NCI-H2107 (cell line): Measurements from ENCODE around the gene OXSM.
A peak's percentile ranks its signal among the peaks of the same experiment; 100 is the strongest.

ENCODE experiments used
- DNase-seq: peaks from one replicate; lab custom pipeline; 2025; lab: John Stamatoyannopoulos, UW

The OXSM gene

GRCh38 chr3:25789596-25790556 is at the start of gene OXSM:
Gene OXSM, plus strand, starts transcription at chr3:25790090. Its CDS starts 931 bp downstream, at chr3:25791021.
- DNase-seq = peak; percentile 17

GRCh38 chr3:25744470-25744869 is 45.4 kb upstream of the OXSM start:
- DNase-seq = no peak

DNA sequence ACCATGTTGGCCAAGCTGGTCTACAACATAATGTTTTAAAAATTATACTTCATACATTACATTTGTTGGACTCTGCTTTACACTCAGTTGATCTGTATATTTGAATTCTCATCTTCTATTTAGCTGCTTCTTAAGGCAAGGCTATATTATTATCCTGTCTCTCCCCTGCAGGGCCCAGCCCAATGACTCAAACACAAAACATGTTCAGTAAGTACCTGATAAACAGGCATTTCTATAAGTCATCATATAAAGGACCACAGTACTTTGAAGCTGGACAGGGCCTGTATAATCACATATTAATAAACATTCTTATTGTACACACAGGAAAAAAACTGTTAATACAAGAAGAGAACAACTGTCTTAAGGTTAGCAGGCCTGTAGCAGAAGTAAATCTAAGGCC is 42.9 kb upstream of the OXSM start:
- no peak for DNase-seq

GRCh38 chr3:25748189-25748588 is 41.7 kb upstream of the OXSM start:
- DNase-seq = no peak

- DNase-seq = no peak
These were observed 40.8 kb upstream of the OXSM start for GRCh38 chr3:25749031-25749581.

DNA sequence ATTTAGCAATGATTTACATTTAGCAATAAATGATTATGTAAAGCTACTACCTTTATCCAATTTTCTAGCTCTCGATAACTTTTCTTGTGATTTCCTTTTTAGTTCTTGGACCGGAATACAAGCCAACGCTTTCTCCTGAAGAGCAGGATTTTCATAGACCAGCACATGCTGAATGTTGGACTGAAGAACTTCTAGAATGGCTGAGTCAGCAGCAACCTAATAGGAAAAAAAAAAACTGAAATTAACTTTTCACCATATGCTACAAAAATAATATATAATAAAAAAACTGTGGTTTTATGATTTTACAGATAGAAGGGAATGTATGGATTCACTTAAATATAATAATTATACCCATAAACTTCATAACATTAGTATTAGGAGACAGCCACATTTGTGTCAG is 38.8 kb upstream of the OXSM start:
- DNase-seq = no peak

- no peak for DNase-seq
These were observed 38.2 kb upstream of the OXSM start for GRCh38 chr3:25751725-25752124.

DNA sequence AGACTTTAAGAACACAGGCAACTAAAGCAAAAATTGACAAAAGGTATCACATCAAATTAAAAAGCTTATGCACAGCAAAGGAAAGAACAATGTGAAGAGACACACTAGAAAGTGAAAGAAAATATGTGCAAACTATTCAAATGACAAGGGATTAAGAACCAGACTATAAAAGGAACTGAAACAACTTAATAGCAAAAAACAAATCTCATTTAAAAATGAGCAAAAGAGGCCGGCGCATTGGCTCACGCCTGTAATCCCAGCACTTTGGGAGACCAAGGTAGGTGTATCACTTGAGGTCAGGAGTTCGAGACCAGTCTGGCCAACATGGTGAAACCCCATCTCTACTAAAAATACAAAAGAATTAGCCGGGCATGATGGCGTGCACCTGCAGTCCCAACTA is 21.0 kb upstream of the OXSM start:
- DNase-seq = no peak

- DNase-seq = no peak
These were observed 14.0 kb upstream of the OXSM start for GRCh38 chr3:25775936-25776335.

DNA sequence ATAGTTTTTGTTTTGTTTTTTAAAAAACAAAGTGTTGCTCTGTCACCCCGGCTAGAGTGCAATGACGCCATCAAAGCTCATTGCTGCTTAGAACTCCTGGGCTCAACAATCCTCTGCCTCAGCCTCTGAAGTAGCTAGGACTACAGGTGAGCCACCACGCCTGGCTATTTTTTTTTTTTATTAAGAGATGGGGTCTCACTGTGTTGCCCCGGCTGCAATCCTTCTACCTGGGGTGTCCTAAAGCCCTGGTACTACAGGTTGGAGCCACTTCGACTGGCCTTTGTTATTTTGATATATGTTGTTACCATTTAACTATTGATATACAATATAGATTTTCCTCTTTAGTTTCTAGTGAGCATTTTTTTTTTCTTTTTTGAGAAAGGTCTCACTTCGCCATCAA is 9.3 kb upstream of the OXSM start:
- no peak for DNase-seq

DNA sequence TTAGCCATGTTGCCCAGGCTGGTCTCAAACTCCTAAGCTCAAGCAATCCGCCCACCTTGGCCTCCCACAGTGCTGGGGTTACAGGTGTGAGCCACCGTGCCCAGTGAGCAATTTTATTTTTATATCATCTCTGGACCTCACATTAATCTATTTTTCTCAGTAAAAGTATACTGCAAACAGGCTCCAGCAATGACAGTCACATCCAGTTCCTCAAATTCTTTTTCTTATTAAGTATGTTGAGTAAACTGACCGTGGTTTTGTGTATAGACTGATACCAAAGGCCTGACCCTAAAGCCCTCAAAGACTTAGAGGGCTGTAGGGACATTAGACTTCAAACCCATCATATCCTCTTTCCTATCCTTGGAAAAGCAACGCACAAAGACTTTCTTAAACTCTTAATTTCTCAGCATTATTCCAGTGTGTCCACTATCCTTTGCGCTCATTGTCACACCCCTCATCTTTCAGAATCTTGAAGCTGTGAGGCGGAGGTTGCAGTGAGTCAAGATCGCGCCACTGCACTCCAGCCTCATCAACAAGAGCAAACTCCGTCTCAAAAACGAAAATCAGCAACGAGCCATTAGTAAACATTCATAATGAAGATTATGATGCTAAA is 8.6 kb upstream of the OXSM start:
- DNase-seq = no peak

DNA sequence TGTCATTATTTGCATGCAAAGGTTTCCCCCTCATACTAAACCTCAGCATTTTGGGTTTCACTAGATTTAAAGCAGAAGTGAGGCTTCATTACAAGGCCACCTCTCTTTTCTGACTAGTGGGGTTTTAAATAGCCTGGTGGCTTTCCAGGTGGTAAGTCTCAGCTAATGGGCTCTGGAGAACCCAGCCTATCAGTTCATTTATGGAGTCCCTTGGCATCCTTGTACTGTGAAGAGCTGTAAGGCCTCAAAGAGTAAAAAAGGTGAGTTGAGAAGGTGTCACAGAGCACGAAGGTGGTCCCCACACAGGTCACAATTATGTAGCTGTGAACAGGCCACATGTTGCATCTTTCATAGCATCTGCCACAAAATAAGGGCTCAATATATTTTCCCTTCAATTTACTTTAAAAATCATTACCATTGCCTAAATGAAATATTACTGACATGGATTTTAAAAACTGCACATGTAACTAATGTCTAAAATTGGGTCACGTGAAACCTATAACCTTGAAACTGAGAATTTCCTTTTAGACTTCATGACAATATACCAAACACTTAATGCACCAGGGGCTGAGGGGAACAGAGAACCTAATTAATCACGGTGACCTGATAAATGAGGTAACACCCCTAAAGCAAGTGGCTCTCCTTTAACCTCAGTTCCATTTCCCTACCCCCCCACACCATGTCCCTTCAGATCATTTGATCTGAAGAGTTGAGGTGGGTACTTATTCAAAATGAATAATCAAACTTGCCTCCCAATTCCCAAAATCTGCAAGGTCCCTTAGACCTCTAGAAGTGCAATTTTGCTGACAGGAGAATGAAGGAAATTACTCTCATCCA is 7.9 kb upstream of the OXSM start:
- DNase-seq = no peak

DNA sequence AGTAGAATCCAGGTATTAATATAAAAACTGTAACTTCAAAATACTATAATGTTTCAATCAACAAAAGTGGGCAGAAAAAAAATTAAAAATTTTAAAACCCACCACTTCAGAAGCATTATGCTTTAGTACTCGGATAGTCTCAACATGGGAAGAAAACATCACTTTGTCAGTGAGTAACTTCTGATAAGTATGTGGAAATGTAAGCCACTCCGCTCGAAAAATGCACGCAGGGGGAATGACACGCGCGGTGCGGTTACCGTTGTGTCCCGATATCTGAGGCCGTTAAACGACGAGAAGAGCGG is 7.3 kb upstream of the OXSM start:
- DNase-seq = no peak

GRCh38 chr3:25782938-25783660 is 6.8 kb upstream of the OXSM start, which contains the start of gene NGLY1:
Gene NGLY1, minus strand, starts transcription at chr3:25783443. Its CDS starts 53 bp downstream, at chr3:25783390.
- DNase-seq = peak; percentile 25

DNA sequence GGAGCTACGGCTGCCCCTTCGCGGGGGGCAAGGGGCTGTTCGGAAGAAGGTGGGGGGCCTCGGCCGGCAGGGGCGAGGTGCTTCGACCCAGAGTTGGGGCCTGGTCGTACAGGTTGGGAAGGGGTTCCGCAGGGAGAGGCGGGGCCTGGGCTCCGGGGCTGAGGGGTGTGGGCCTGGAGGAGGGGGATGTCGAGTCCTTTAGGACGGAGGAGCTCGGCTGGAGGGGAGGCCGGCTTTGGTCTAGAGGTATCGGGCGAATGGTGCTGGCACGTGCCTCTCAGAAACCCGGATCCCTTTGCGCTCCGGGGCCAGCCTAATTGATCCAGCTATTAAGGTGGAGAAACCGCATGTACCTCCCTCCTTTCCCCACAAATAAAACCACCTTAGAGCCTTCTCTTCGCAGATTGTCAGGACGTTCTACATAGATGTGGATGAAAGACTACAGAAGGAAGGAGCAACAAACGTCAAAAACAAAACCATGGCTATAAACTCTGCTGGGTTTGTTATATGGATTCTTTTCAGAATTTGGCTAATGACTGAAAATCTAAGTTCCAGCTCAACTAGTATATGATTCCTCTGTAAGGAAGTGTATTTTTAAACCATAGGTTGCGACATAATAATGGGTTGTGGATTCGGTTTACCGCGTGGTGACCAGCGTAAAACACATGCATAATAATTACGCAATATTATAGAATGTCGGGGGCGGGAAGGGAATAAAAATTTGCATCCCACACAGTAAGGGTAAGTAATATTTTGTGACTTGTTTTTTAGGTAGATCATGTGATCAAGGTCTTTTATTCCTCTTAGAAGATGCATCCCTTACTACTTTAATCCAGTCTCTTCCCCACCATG is 6.0 kb upstream of the OXSM start:
- DNase-seq = no peak

- no peak for DNase-seq
These were observed 4.9 kb upstream of the OXSM start for GRCh38 chr3:25784971-25785370.

- DNase-seq = no peak
These were observed 4.1 kb upstream of the OXSM start for GRCh38 chr3:25785826-25786225.

- no peak for DNase-seq
These were observed 2.2 kb upstream of the OXSM start for GRCh38 chr3:25787689-25788088.

DNA sequence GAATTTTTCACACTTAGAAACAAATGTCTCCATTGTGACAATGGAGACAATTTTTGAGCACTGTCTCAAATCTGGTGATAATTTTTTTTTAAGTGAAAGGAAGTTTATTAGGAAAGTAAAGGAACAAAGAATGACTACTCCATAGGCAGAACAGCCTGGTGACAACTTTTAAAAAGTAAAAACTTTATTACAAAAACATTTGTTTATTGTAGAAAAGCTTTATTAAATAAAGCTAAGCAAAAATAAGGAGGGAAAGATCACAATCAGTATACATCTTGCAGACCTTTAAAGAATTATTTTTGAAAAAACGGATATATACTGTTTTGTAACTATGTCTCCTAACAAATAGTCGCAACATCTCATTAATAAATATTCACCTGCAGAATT is 688 bp upstream of the OXSM start:
- DNase-seq = no peak

GRCh38 chr3:25801786-25802185 is 11.9 kb downstream of the OXSM start:
- DNase-seq = no peak

- no peak for DNase-seq
These were observed 13.9 kb downstream of the OXSM start for GRCh38 chr3:25803833-25804232.
